Testis (tissue), 5 donors: ENCODE results near the gene TMEM39B. TPM values are rescaled to one million over a fixed set of nuclear protein-coding genes. Genes with fewer than 3 reads are reported as not detected.
A peak's percentile ranks its signal among the peaks of the same experiment; 100 is the strongest.

Experiments used
- DNase-seq: peaks from one replicate; pipeline ENCODE4 v3.0.0-alpha.2; 2019
- H3K27ac ChIP-seq, 2 donors: fragments of 200-600 bp; sonication (generic); one replicate each; pipeline ENCODE4 v1.5.1; 2019
- H3K27me3 ChIP-seq: fragments of 200-600 bp; sonication (generic); one replicate; pipeline ENCODE4 v1.5.1; 2019
- H3K36me3 ChIP-seq: fragments of 200-600 bp; sonication (generic); one replicate; pipeline ENCODE4 v1.5.1; 2017; ENCODE audit warnings: low read depth; ENCODE audit errors: missing control alignments
- H3K4me1 ChIP-seq: fragments of 200-600 bp; sonication (generic); one replicate; pipeline ENCODE4 v1.5.1; 2019
- H3K4me3 ChIP-seq, 2 donors: fragments of 200-600 bp; sonication (generic); one replicate each; pipeline ENCODE4 v1.5.1; 2017 to 2019
- H3K9me3 ChIP-seq: fragments of 200-600 bp; sonication (generic); one replicate; pipeline ENCODE4 v1.5.1; 2017
- POLR2A ChIP-seq: fragments of 450-650 bp; IDR thresholded peaks from one replicate; pipeline ENCODE4 v1.6.1; 2017; ENCODE audit warnings: antibody characterized with exemption, mild to moderate bottlenecking, moderate library complexity
- WGBS, 2 donors: methylation state at CpG; one replicate each; pipeline ENCODE4 v1.1.5; 2018; 5-methylcytosine and 5-hydroxymethylcytosine counted together
- intact Hi-C: fragments of 100-400 bp; cut with DNase I; formaldehyde crosslinking; loops from one replicate; pipeline ENCODE4 v1.15.1; 2023; ENCODE audit warnings: low total_unique reads
- long read RNA-seq, 2 donors: transcript quantifications; one replicate each; lab custom pipeline, GENCODE V29; 2026
- polyA plus RNA-seq: library from polyadenylated mRNA; stranded (reverse); fragments of 350-450 nt; fragmentation: Illumina TruSeq; extraction: RNeasy Lipid Tissue Mini Kit (QIAGEN cat#74804); gene quantifications from one replicate; pipeline ENCODE4 v1.2.3, GENCODE V29; 2014; ENCODE audit warnings: low read depth, low replicate concordance; ENCODE audit not compliant: insufficient read depth
- total RNA-seq, 2 donors: library from RNA; depleted of rRNA; stranded (reverse); fragments of >200 nt; gene quantifications; one replicate each; pipeline ENCODE4 v1.2.3, GENCODE V29; 2016
- TF ChIP-seq, protein P1 (sequence below), 3 experiments: fragments of 450-650 bp in 2 of 3; fragments of 200-600 bp in 1 of 3; sonication (generic) in 1 of 3; IDR thresholded peaks; one replicate each; pipeline ENCODE4 v1.5.1; 2016 to 2019; ENCODE audit warnings: antibody characterized with exemption in 3 of 3, mild to moderate bottlenecking in 2 of 3, moderate library complexity in 1 of 3

Gene TMEM39B
- total RNA-seq = 10 to 100 TPM; 15.7 to 16.9 TPM
- polyA plus RNA-seq = 24.0 TPM
- long read RNA-seq, donor 1, transcript TMEM39B-201 (9 exons, 1,813 nt) = major isoform, 9 of 11 reads
- long read RNA-seq, donor 1, partial matches to known transcripts = 0 of 11 reads
- long read RNA-seq, donor 1, other reads (novel, unspliced or antisense) = 0 of 11 reads
- long read RNA-seq, donor 2, partial matches to known transcripts = 0 of 5 reads
- long read RNA-seq, donor 2, other reads (novel, unspliced or antisense) = 0 of 5 reads

DNA sequence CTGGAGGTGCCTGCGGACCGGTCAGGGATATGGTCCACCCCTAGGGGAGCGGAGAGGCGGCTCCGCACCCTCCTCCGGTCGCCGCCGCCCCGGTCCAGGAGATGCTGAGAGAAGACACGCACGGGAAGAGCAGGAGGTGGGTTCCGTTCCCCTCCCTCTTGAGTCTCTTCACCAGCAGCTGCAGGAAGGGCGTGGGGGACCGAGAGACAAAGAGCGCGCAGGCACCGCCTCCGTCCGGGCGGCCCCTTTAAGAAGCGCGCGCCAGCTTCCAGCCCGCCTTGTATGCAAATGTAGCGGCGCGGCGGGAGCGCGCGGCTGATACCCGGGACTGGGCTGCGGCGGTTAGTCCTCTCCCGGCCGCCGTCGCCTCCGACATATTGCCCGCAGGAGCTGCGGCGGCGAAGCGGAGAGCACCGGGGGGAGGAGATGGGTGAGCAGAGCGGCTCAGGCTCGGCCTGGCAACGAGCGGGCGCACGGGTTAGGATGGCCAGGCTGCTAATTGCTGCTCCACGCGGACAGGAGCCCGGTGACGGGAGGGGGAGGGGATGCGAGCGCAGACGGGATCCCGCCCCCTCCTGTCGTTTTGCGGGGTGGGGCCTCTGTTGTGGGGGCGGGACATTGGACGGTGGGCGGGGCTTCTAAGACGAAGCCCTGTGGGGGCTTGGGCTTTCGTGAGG, at the start of gene TMEM39B:
TMEM39B (plus strand) TSS at position 318 of the 677 bp plus-strand sequence; CDS start at position 427, 109 bp downstream.
- intact Hi-C loops = no loop called here
- Histone ChIP-seq H3K27me3 (no peaks in the 10 kb centered on the region), H3K27ac (peak within 1 kb of the TSS; percentile 94 to 95), H3K36me3 (no peaks in the 10 kb centered on the region), H3K4me3 (peak within 1 kb of the TSS; percentile 79 to 81), H3K9me3 (no peaks in the 10 kb centered on the region), H3K4me1 (peaks cover 11% of the 10 kb centered on the region)
- TF ChIP-seq, protein P1, sequence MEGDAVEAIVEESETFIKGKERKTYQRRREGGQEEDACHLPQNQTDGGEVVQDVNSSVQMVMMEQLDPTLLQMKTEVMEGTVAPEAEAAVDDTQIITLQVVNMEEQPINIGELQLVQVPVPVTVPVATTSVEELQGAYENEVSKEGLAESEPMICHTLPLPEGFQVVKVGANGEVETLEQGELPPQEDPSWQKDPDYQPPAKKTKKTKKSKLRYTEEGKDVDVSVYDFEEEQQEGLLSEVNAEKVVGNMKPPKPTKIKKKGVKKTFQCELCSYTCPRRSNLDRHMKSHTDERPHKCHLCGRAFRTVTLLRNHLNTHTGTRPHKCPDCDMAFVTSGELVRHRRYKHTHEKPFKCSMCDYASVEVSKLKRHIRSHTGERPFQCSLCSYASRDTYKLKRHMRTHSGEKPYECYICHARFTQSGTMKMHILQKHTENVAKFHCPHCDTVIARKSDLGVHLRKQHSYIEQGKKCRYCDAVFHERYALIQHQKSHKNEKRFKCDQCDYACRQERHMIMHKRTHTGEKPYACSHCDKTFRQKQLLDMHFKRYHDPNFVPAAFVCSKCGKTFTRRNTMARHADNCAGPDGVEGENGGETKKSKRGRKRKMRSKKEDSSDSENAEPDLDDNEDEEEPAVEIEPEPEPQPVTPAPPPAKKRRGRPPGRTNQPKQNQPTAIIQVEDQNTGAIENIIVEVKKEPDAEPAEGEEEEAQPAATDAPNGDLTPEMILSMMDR (IDR thresholded peaks at IDR 0.05) = peak in 2 of 3 experiments; percentile 2 to 42
- no peak for TF ChIP-seq POLR2A
- 0 to 1% methylated on average over 40 to 63 of the region's 67 CpGs for WGBS, 2 donors
- peak; percentile 98 for DNase-seq

DNA sequence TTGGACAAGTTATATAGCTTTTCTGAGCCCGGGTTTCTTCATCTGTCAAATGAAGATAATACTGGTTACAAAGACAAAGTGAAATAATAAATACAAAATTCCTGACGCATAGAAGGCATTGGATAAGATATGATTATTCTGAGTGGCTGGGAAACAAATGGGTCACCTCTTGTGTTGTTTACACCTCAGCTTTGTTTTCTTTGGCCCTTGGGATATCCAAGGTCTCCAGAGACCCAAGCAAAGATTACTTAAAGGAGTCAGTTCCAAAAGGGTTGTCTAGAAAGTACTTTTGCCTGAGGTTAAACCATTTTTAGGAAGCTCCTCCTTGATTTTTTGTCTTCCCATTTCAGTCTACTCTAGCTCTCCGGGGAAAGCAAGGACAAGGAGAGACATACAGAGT, 49.4 kb upstream of the TMEM39B start:
- Histone ChIP-seq H3K27me3 (no peaks in the 10 kb centered on the region), H3K4me1 (peaks cover 26% of the 10 kb centered on the region), H3K27ac (peak overlapping the region in 1 of 2 donors; percentile 30), H3K36me3 (no peaks in the 10 kb centered on the region), H3K4me3 (no peak overlapping the region), H3K9me3 (no peaks in the 10 kb centered on the region)
- intact Hi-C loops = no loop called here
- 32 to 44% methylated on average over 3 of the region's 3 CpGs for WGBS, 2 donors
- no peak for DNase-seq
- no peak for TF ChIP-seq POLR2A
- TF ChIP-seq, protein P1 (IDR thresholded peaks at IDR 0.05) = no peak

DNA sequence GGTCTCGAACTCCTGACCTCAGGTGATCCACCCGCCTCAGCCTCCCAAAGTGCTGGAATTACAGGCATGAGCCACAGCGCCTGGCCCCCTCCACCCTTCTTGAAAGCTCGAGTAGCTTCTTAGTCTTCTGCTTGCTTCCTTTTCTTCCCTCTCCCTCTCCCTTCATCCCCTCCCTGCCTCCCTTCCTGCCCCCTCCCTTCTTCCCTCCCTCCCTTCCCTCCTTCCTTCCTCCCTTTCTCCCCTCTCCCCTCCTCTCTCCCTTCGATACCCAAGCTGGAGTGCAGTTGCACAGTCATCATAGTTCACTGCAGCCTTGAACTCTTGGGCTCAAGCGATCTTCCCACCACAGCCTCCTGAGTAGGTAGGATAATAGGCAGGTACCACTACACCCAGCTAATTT, 47.2 kb upstream of the TMEM39B start:
- 70% methylated on average over 6 of the region's 6 CpGs for WGBS, 2 donors
- H3K27ac ChIP-seq = no peak overlapping the region
- H3K36me3 ChIP-seq = no peaks in the 10 kb centered on the region
- H3K4me3 ChIP-seq = no peak overlapping the region
- peaks cover 8% of the 10 kb centered on the region for H3K4me1 ChIP-seq
- no peak for TF ChIP-seq POLR2A
- TF ChIP-seq, protein P1 (IDR thresholded peaks at IDR 0.05) = no peak
- no peak for DNase-seq
- no peaks in the 10 kb centered on the region for H3K9me3 ChIP-seq
- intact Hi-C loops = no loop called here
- H3K27me3 ChIP-seq = no peaks in the 10 kb centered on the region

DNA sequence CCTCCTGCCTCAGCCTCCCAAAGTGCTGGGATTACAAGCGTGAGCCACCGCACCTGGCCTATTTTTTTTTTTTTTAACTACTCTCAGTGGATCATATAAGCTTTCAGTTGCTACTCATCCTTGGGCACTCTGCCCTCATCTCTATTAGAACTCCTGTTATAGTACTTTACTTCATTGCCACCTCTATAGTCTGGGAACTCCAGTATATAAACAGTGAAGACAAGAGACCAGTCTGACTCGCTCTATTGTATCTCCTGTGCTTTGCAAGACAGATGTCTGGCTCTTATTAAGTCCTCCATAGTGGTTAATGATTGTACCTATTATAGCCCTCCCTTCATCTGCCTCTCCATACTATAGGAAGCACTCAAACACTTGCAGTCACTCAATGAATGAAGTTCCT, 44.0 kb upstream of the TMEM39B start:
- H3K4me3 ChIP-seq = no peak overlapping the region
- peaks cover 4% of the 10 kb centered on the region for H3K4me1 ChIP-seq
- H3K27ac ChIP-seq = no peak overlapping the region
- TF ChIP-seq POLR2A = no peak
- TF ChIP-seq, protein P1 (IDR thresholded peaks at IDR 0.05) = no peak
- WGBS, 2 donors = 90 to 94% methylated on average over 3 of the region's 3 CpGs
- H3K9me3 ChIP-seq = no peaks in the 10 kb centered on the region
- intact Hi-C loops = no loop called here
- H3K36me3 ChIP-seq = no peaks in the 10 kb centered on the region
- no peaks in the 10 kb centered on the region for H3K27me3 ChIP-seq
- no peak for DNase-seq
